ENCODE results near the gene DUSP22.

GRCh38 chr6:288866-289265 is 3.4 kb upstream of the DUSP22 start:
- TF ChIP-seq, protein P1, sequence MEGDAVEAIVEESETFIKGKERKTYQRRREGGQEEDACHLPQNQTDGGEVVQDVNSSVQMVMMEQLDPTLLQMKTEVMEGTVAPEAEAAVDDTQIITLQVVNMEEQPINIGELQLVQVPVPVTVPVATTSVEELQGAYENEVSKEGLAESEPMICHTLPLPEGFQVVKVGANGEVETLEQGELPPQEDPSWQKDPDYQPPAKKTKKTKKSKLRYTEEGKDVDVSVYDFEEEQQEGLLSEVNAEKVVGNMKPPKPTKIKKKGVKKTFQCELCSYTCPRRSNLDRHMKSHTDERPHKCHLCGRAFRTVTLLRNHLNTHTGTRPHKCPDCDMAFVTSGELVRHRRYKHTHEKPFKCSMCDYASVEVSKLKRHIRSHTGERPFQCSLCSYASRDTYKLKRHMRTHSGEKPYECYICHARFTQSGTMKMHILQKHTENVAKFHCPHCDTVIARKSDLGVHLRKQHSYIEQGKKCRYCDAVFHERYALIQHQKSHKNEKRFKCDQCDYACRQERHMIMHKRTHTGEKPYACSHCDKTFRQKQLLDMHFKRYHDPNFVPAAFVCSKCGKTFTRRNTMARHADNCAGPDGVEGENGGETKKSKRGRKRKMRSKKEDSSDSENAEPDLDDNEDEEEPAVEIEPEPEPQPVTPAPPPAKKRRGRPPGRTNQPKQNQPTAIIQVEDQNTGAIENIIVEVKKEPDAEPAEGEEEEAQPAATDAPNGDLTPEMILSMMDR (IDR thresholded peaks at IDR 0.05; ENCODE audit: low read depth, low read length), result no peak
- no peak for TF ChIP-seq EZH2phosphoT487 (IDR thresholded peaks at IDR 0.05; ENCODE audit: low read depth)
